Neural cell (in vitro differentiated cells): ENCODE results near the gene SLITRK5. TPM values are rescaled to one million over a fixed set of nuclear protein-coding genes. Genes with fewer than 3 reads are reported as not detected.

ENCODE experiments used
- H2AFZ ChIP-seq: fragments of 200-600, 300-800 bp; sonication (generic), shearing (Covaris generic); 2 replicates; pipeline ENCODE4 v1.6.0; 2014; ENCODE audit warnings: low read depth, mild to moderate bottlenecking, antibody characterized with exemption, low read length, moderate library complexity
- H3F3A ChIP-seq: fragments of 200-600 bp; shearing (Covaris generic); 2 replicates; pipeline ENCODE4 v1.6.1; 2016; ENCODE audit warnings: mild to moderate bottlenecking, moderate library complexity, mixed read lengths, antibody characterized with exemption, low read length; ENCODE audit not compliant: insufficient read depth, poor library complexity, severe bottlenecking
- H3K27ac ChIP-seq: fragments of 200-600, 300-800 bp; sonication (generic), shearing (Covaris generic); 2 replicates; pipeline ENCODE4 v1.5.1; 2014; ENCODE audit warnings: mild to moderate bottlenecking, low read length, moderate library complexity
- H3K27me3 ChIP-seq: fragments of 300-800, 200-600 bp; sonication (generic), shearing (Covaris generic); 2 replicates; pipeline ENCODE4 v1.6.0; 2014; ENCODE audit warnings: mild to moderate bottlenecking, low read depth, low read length, moderate library complexity; ENCODE audit not compliant: insufficient read depth
- H3K36me3 ChIP-seq: fragments of 300-800, 200-600 bp; sonication (generic), shearing (Covaris generic); 2 replicates; pipeline ENCODE4 v1.5.1; 2014; ENCODE audit warnings: mild to moderate bottlenecking, antibody characterized with exemption, low read length, moderate library complexity; ENCODE audit not compliant: insufficient read depth
- H3K4me2 ChIP-seq: fragments of 300-800, 200-600 bp; sonication (generic), shearing (Covaris generic); 2 replicates; pipeline ENCODE4 v1.6.0; 2014; ENCODE audit warnings: mild to moderate bottlenecking, low read length
- H3K4me3 ChIP-seq: fragments of 300-800, 200-600 bp; sonication (generic), shearing (Covaris generic); 2 replicates; pipeline ENCODE4 v1.5.1; 2014; ENCODE audit warnings: mild to moderate bottlenecking, low read length, moderate library complexity
- H3K79me2 ChIP-seq: fragments of 200-600 bp; shearing (Covaris generic); replicated peaks from 2 replicates; pipeline ENCODE4 v1.6.0; 2014; ENCODE audit warnings: mild to moderate bottlenecking, low read length, moderate library complexity; ENCODE audit not compliant: insufficient read depth
- H3K9ac ChIP-seq: fragments of 300-800, 200-600 bp; sonication (generic), shearing (Covaris generic); 2 replicates; pipeline ENCODE4 v1.6.1; 2016; ENCODE audit warnings: mild to moderate bottlenecking, low read length, mixed read lengths
- H3K9me2 ChIP-seq: fragments of 200-600 bp; shearing (Covaris generic); 2 replicates; pipeline ENCODE4 v1.6.1; 2016; ENCODE audit warnings: mild to moderate bottlenecking, low read length, mixed read lengths; ENCODE audit not compliant: insufficient read depth
- H3K9me3 ChIP-seq: fragments of 200-600, 300-800 bp; sonication (generic), shearing (Covaris generic); 2 replicates; pipeline ENCODE4 v1.6.1; 2016; ENCODE audit warnings: mild to moderate bottlenecking, mixed run types, low read length, moderate library complexity, mixed read lengths
- H4K20me1 ChIP-seq: fragments of 200-600 bp; shearing (Covaris generic); 2 replicates; pipeline ENCODE4 v1.6.1; 2016; ENCODE audit warnings: mild to moderate bottlenecking, mixed run types; ENCODE audit not compliant: insufficient read depth
- EP300 ChIP-seq: fragments of 450-650 bp; conservative IDR thresholded peaks from 2 replicates; pipeline ENCODE4 v1.6.1; 2014; ENCODE audit warnings: antibody characterized with exemption, mild to moderate bottlenecking, moderate library complexity; ENCODE audit not compliant: poor library complexity, severe bottlenecking
- EZH2 ChIP-seq: fragments of 200-600, 300-800 bp; shearing (Covaris generic), sonication (generic); IDR thresholded peaks from 2 replicates; pipeline ENCODE4 v1.6.1; 2014; ENCODE audit warnings: antibody characterized with exemption, low read length, borderline replicate concordance, mild to moderate bottlenecking; ENCODE audit not compliant: insufficient read depth, poor library complexity, severe bottlenecking
- MXI1 ChIP-seq: fragments of 450-650 bp; conservative IDR thresholded peaks from 2 replicates; pipeline ENCODE4 v1.6.1; 2014; ENCODE audit warnings: antibody characterized with exemption, mild to moderate bottlenecking; ENCODE audit not compliant: poor library complexity, severe bottlenecking
- POLR2AphosphoS5 ChIP-seq: IDR thresholded peaks from 2 replicates; pipeline ENCODE4 v1.6.1; 2012
- RAD21 ChIP-seq: fragments of 450-650 bp; conservative IDR thresholded peaks from 2 replicates; pipeline ENCODE4 v1.6.1; 2014; ENCODE audit warnings: antibody characterized with exemption, mild to moderate bottlenecking, moderate library complexity
- SMC3 ChIP-seq: fragments of 450-650 bp; conservative IDR thresholded peaks from 2 replicates; pipeline ENCODE4 v1.6.1; 2014; ENCODE audit warnings: antibody characterized with exemption, mild to moderate bottlenecking, moderate library complexity; ENCODE audit not compliant: poor library complexity
- TAF1 ChIP-seq: IDR thresholded peaks from 2 replicates; pipeline ENCODE4 v1.6.1; 2012; ENCODE audit warnings: low read depth
- polyA plus RNA-seq: library from polyadenylated mRNA; depleted of rRNA; stranded (reverse); fragments of >200 nt; gene quantifications from 2 replicates; pipeline ENCODE4 v1.2.3, GENCODE V29; 2014
- TF ChIP-seq, protein P1 (sequence below): IDR thresholded peaks from 2 replicates; pipeline ENCODE4 v1.6.1; 2012; ENCODE audit warnings: borderline replicate concordance
- TF ChIP-seq, protein P2 (sequence below): fragments of 450-650 bp; IDR thresholded peaks from 2 replicates; pipeline ENCODE4 v1.5.1; 2014; ENCODE audit warnings: antibody characterized with exemption, mild to moderate bottlenecking, moderate library complexity; ENCODE audit not compliant: poor library complexity, severe bottlenecking

The SLITRK5 gene
- polyA plus RNA-seq, 1 donor from 2014 or later = 4.3 TPM

DNA sequence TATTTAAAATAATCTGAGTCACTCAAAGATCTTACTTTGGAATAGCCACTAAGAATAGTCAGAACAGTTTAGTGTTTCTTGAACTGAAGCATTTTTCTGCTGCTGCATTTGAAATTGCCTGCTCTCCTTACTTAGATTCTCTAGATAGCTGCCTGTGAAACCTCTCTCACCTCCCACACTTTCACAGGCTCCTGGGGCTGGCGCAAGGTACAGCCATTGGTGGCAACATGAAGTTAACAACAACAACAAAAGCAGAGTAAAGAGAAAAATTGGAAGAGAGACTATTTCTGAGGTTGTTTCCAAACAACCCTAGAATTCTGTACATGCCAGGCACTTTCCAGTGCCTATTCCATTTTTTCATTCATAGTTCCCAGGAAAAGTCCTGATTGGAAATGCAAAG is 25.3 kb downstream of the SLITRK5 start:
- Histone ChIP-seq H2AFZ (no peak overlapping the region), H4K20me1 (no peaks in the 10 kb centered on the region), H3K9me2 (no peaks in the 10 kb centered on the region), H3K9me3 (no peaks in the 10 kb centered on the region), H3F3A (peaks cover 5% of the 10 kb centered on the region), H3K9ac (no peak overlapping the region), H3K4me3 (no peak overlapping the region), H3K79me2 (no peaks in the 10 kb centered on the region), H3K4me2 (no peak overlapping the region), H3K27me3 (no peaks in the 10 kb centered on the region), H3K36me3 (no peaks in the 10 kb centered on the region), H3K27ac (no peak overlapping the region)
- TF ChIP-seq MXI1 (no peak), EP300 (no peak), SMC3 (no peak), POLR2AphosphoS5 (no peak), RAD21 (no peak), EZH2 (no peak), TAF1 (no peak)
- TF ChIP-seq, protein P1, sequence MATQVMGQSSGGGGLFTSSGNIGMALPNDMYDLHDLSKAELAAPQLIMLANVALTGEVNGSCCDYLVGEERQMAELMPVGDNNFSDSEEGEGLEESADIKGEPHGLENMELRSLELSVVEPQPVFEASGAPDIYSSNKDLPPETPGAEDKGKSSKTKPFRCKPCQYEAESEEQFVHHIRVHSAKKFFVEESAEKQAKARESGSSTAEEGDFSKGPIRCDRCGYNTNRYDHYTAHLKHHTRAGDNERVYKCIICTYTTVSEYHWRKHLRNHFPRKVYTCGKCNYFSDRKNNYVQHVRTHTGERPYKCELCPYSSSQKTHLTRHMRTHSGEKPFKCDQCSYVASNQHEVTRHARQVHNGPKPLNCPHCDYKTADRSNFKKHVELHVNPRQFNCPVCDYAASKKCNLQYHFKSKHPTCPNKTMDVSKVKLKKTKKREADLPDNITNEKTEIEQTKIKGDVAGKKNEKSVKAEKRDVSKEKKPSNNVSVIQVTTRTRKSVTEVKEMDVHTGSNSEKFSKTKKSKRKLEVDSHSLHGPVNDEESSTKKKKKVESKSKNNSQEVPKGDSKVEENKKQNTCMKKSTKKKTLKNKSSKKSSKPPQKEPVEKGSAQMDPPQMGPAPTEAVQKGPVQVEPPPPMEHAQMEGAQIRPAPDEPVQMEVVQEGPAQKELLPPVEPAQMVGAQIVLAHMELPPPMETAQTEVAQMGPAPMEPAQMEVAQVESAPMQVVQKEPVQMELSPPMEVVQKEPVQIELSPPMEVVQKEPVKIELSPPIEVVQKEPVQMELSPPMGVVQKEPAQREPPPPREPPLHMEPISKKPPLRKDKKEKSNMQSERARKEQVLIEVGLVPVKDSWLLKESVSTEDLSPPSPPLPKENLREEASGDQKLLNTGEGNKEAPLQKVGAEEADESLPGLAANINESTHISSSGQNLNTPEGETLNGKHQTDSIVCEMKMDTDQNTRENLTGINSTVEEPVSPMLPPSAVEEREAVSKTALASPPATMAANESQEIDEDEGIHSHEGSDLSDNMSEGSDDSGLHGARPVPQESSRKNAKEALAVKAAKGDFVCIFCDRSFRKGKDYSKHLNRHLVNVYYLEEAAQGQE = no peak
- TF ChIP-seq, protein P2, sequence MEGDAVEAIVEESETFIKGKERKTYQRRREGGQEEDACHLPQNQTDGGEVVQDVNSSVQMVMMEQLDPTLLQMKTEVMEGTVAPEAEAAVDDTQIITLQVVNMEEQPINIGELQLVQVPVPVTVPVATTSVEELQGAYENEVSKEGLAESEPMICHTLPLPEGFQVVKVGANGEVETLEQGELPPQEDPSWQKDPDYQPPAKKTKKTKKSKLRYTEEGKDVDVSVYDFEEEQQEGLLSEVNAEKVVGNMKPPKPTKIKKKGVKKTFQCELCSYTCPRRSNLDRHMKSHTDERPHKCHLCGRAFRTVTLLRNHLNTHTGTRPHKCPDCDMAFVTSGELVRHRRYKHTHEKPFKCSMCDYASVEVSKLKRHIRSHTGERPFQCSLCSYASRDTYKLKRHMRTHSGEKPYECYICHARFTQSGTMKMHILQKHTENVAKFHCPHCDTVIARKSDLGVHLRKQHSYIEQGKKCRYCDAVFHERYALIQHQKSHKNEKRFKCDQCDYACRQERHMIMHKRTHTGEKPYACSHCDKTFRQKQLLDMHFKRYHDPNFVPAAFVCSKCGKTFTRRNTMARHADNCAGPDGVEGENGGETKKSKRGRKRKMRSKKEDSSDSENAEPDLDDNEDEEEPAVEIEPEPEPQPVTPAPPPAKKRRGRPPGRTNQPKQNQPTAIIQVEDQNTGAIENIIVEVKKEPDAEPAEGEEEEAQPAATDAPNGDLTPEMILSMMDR = no peak

DNA sequence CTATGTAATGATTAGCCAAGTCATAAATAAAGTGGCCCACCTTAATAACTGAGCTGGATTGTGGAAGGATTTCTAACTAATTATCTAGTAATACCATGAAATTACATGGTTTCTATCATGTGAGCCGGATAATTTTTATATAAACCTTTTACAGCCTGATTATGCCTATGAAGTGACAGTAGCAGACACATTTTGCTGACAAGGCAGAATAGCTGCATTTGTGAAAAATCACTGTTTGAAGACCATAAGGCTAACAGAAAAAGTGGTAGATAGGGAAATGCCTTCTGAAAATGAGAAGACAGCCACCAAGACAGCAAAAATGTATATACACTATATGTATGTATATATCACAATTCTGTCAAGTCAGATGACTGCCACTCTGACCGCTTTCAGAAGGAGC is 27.1 kb downstream of the SLITRK5 start:
- no peaks in the 10 kb centered on the region for H3K36me3 ChIP-seq
- H3K27ac ChIP-seq = peak overlapping the region; percentile 14
- no peaks in the 10 kb centered on the region for H4K20me1 ChIP-seq
- H2AFZ ChIP-seq = no peak overlapping the region
- H3K27me3 ChIP-seq = no peaks in the 10 kb centered on the region
- H3F3A ChIP-seq = peaks cover 5% of the 10 kb centered on the region
- no peaks in the 10 kb centered on the region for H3K79me2 ChIP-seq
- no peak overlapping the region for H3K4me3 ChIP-seq
- TF ChIP-seq SMC3 (no peak), MXI1 (no peak), TAF1 (no peak), POLR2AphosphoS5 (peak; percentile 72), EZH2 (no peak), RAD21 (no peak), EP300 (peak; percentile 83)
- TF ChIP-seq, protein P1 = no peak
- TF ChIP-seq, protein P2 = no peak
- no peak overlapping the region for H3K9ac ChIP-seq
- H3K4me2 ChIP-seq = peak overlapping the region; percentile 16
- H3K9me2 ChIP-seq = no peaks in the 10 kb centered on the region
- no peaks in the 10 kb centered on the region for H3K9me3 ChIP-seq
